HCT116 (cell line): ENCODE data around the gene TNS3. TPM values are rescaled to one million over a fixed set of nuclear protein-coding genes. Genes with fewer than 3 reads are reported as not detected.

ENCODE experiments used
- ATAC-seq: fragments of 200-7000 bp; cut with Tn5 transposase; 2 replicates; pipeline ENCODE4 v1.9.1; 2020; ENCODE audit warnings: mild to moderate bottlenecking, moderate library complexity
- BruUV-seq: library from RNA; stranded (reverse); fragments of 400-500 nt; replicated peaks from 2 replicates; lab custom pipeline; 2021; lab: Mats Ljungman, UMichigan
- CTCF ChIA-PET: fragments of 300-600 bp; sonication (Branson Sonifier 250); formaldehyde crosslinking; loops from one replicate; lab custom pipeline; 2021; ENCODE audit warnings: antibody characterized with exemption; lab: Charles Lee
- POLR2A ChIA-PET: fragments of 300-600, 350-600 bp; sonication (Branson Sonifier 250); formaldehyde crosslinking; loops from one replicate; lab custom pipeline; 2021; ENCODE audit warnings: antibody characterized with exemption; lab: Charles Lee
- RAD21 ChIA-PET, 2 experiments: fragments of 300-600 bp; sonication (Branson Sonifier 250); formaldehyde crosslinking; loops; one replicate each; lab custom pipeline; 2023; ENCODE audit warnings: low total read pairs in 2 of 2; ENCODE audit not compliant: uncharacterized antibody in 2 of 2, unreplicated experiment in 2 of 2, low non-redundant PET in 1 of 2; lab: Charles Lee
- DNase-seq: peaks from one replicate; pipeline ENCODE4 v3.0.0-alpha.2; 2010; ENCODE audit warnings: low read depth, low spot score
- H2AFZ ChIP-seq: fragments of 200-600 bp; shearing (Covaris generic), sonication (generic); 2 replicates; pipeline ENCODE4 v1.6.1; 2017; ENCODE audit warnings: low read depth, mixed run types, mixed read lengths, antibody characterized with exemption, low read length; ENCODE audit not compliant: poor library complexity, severe bottlenecking
- H3K27ac ChIP-seq: 2 replicates; pipeline ENCODE4 v1.5.1; 2012; ENCODE audit warnings: low read depth, low read length
- H3K27me3 ChIP-seq: fragments of 200-600 bp; sonication (generic); 2 replicates; pipeline ENCODE4 v1.6.1; 2016; ENCODE audit warnings: mixed run types, low read length, mixed read lengths; ENCODE audit not compliant: insufficient read depth
- H3K36me3 ChIP-seq, 2 experiments: fragments of 200-500 bp in 1 of 2; fragments of 200-600 bp in 1 of 2; sonication (Bioruptor generic) in 1 of 2; sonication (generic) in 1 of 2; 2 replicates each; pipeline versions ENCODE4 v1.5.1 to v1.6.1; 2014 to 2016; ENCODE audit warnings: low read length in 2 of 2, inconsistent platforms in 1 of 2, mixed read lengths in 1 of 2, mixed run types in 1 of 2; ENCODE audit not compliant: insufficient read depth in 2 of 2, control insufficient read depth in 1 of 2
- H3K4me1 ChIP-seq, 2 experiments: fragments of 200-600 bp in 1 of 2; sonication (generic) in 1 of 2; 2 replicates each; pipeline versions ENCODE4 v1.5.1 to v1.6.1; 2012 to 2017; ENCODE audit warnings: low read length in 2 of 2, inconsistent platforms in 1 of 2, mild to moderate bottlenecking in 1 of 2, mixed read lengths in 1 of 2, mixed run types in 1 of 2, moderate library complexity in 1 of 2; ENCODE audit not compliant: insufficient read depth in 2 of 2, control insufficient read depth in 1 of 2
- H3K4me2 ChIP-seq: fragments of 200-600 bp; sonication (generic); 2 replicates; pipeline ENCODE4 v1.6.1; 2017; ENCODE audit warnings: mixed run types, low read length, mixed read lengths
- H3K4me3 ChIP-seq, 2 experiments: fragments of 200-600 bp in 1 of 2; sonication (generic) in 1 of 2; replicated peaks in 1 of 2; 2 replicates each; pipeline ENCODE4 v1.5.1; 2011 to 2016; ENCODE audit warnings: low read length in 2 of 2, control low read depth in 1 of 2, low read depth in 1 of 2, mild to moderate bottlenecking in 1 of 2, mixed read lengths in 1 of 2, mixed run types in 1 of 2
- H3K79me2 ChIP-seq: fragments of 200-600 bp; sonication (generic); 2 replicates; pipeline ENCODE4 v1.6.1; 2017; ENCODE audit warnings: mild to moderate bottlenecking, mixed run types, low read length, moderate library complexity, mixed read lengths; ENCODE audit not compliant: insufficient read depth
- H3K9ac ChIP-seq: fragments of 200-600 bp; sonication (generic); 2 replicates; pipeline ENCODE4 v1.6.1; 2016; ENCODE audit warnings: low read length, mixed read lengths
- H3K9me2 ChIP-seq: fragments of 200-600 bp; sonication (generic), shearing (Covaris generic); 2 replicates; pipeline ENCODE4 v1.6.1; 2017; ENCODE audit warnings: mixed run types, mild to moderate bottlenecking, moderate library complexity; ENCODE audit not compliant: insufficient read depth
- H3K9me3 ChIP-seq, 2 experiments: fragments of 200-500 bp in 1 of 2; fragments of 200-600 bp in 1 of 2; sonication (Bioruptor generic) in 1 of 2; sonication (generic) in 1 of 2; 2 replicates each; pipeline ENCODE4 v1.6.1; 2014 to 2017; ENCODE audit warnings: low read length in 2 of 2, mixed read lengths in 2 of 2, inconsistent platforms in 1 of 2, low read depth in 1 of 2, mild to moderate bottlenecking in 1 of 2, mixed run types in 1 of 2, moderate library complexity in 1 of 2; ENCODE audit not compliant: control insufficient read depth in 1 of 2, insufficient read depth in 1 of 2
- H4K20me1 ChIP-seq: fragments of 200-600 bp; sonication (generic), shearing (Covaris generic); 2 replicates; pipeline ENCODE4 v1.6.1; 2017; ENCODE audit warnings: mixed run types, mild to moderate bottlenecking, moderate library complexity; ENCODE audit not compliant: insufficient read depth
- CBX3 ChIP-seq: IDR thresholded peaks from 2 replicates; pipeline ENCODE4 v1.6.1; 2012; ENCODE audit warnings: low read depth
- CEBPB ChIP-seq: IDR thresholded peaks from 2 replicates; pipeline ENCODE4 v1.6.1; 2012; ENCODE audit warnings: low read depth
- EGR1 ChIP-seq: IDR thresholded peaks from 2 replicates; pipeline ENCODE4 v1.6.1; 2012; ENCODE audit warnings: low read depth
- EZH2 ChIP-seq: fragments of 200-600 bp; sonication (generic); IDR thresholded peaks from 2 replicates; pipeline ENCODE4 v1.6.1; 2017; ENCODE audit warnings: antibody characterized with exemption, mixed run types
- EZH2phosphoT487 ChIP-seq: fragments of 200-600 bp; IDR thresholded peaks from 2 replicates; pipeline ENCODE4 v1.6.1; 2018; ENCODE audit warnings: antibody characterized with exemption, borderline replicate concordance
- FOSL1 ChIP-seq: IDR thresholded peaks from 2 replicates; pipeline ENCODE4 v1.6.1; 2012; ENCODE audit warnings: low read depth
- JUND ChIP-seq: IDR thresholded peaks from 2 replicates; pipeline ENCODE4 v1.6.1; 2012
- MAX ChIP-seq: IDR thresholded peaks from 2 replicates; pipeline ENCODE4 v1.6.1; 2012
- POLR2A ChIP-seq: IDR thresholded peaks from 2 replicates; pipeline ENCODE4 v1.7.0; 2011; ENCODE audit warnings: borderline replicate concordance; ENCODE audit not compliant: insufficient read depth, insufficient read length; ENCODE audit errors: extremely low read depth
- POLR2AphosphoS5 ChIP-seq: IDR thresholded peaks from 2 replicates; pipeline ENCODE4 v1.6.1; 2011; ENCODE audit warnings: mild to moderate bottlenecking, low read depth, low read length, moderate library complexity
- SIN3A ChIP-seq: IDR thresholded peaks from 2 replicates; pipeline ENCODE4 v1.6.1; 2012; ENCODE audit warnings: low read depth
- SP1 ChIP-seq: IDR thresholded peaks from 2 replicates; pipeline ENCODE4 v1.6.1; 2012; ENCODE audit warnings: low read depth
- SRF ChIP-seq: IDR thresholded peaks from 2 replicates; pipeline ENCODE4 v1.6.1; 2012; ENCODE audit warnings: low read depth
- ZFX ChIP-seq: fragments of 450-650 bp; IDR thresholded peaks from 2 replicates; pipeline ENCODE4 v1.6.1; 2017
- ZNF274 ChIP-seq: fragments of 200-500 bp; sonication (Bioruptor generic); IDR thresholded peaks from 2 replicates; pipeline ENCODE4 v1.6.1; 2014; ENCODE audit warnings: mild to moderate bottlenecking, low read depth, low read length, inconsistent platforms
- intact Hi-C: fragments of 100-400 bp; cut with micrococcal nuclease; formaldehyde crosslinking; loops from 2 replicates; pipeline ENCODE4 v1.10.0; 2022
- total RNA-seq: library from RNA; stranded (reverse); gene quantifications from one replicate; pipeline ENCODE4 v1.2.1, GENCODE V29; 2021; ENCODE audit not compliant: unreplicated experiment
- TF ChIP-seq, protein P1 (sequence below): IDR thresholded peaks from 2 replicates; pipeline ENCODE4 v1.6.1; 2012
- TF ChIP-seq, protein P2 (sequence below): IDR thresholded peaks from 2 replicates; pipeline ENCODE4 v1.6.1; 2012; ENCODE audit warnings: low read depth
- TF ChIP-seq, protein P3 (sequence below): IDR thresholded peaks from 2 replicates; pipeline ENCODE4 v1.6.1; 2011; ENCODE audit warnings: mild to moderate bottlenecking, low read length, moderate library complexity; ENCODE audit not compliant: insufficient replicate concordance; ENCODE audit errors: extremely low read depth

The TNS3 gene
- total RNA-seq, 1 experiment from 2014 or later = 9.1 TPM

- H4K20me1 ChIP-seq = no peaks in the 10 kb centered on the region
- BruUV-seq = no TSS peak
- H3K36me3 ChIP-seq = no peaks in the 10 kb centered on the region
- no peak overlapping the region for H3K9ac ChIP-seq
- ChIA-PET RAD21 (no interaction called here), CTCF (no interaction called here), POLR2A (no interaction called here)
- H3K4me2 ChIP-seq = peak overlapping the region; percentile 28
- peaks cover 3 to 12% of the 10 kb centered on the region in 2 experiments; a peak in 2 of 4 replicates for H3K4me1 ChIP-seq
- ATAC-seq (peak; percentile 49), DNase-seq (no peak)
- H3K9me2 ChIP-seq = no peaks in the 10 kb centered on the region
- H3K27me3 ChIP-seq = no peaks in the 10 kb centered on the region
- H2AFZ ChIP-seq = no peak overlapping the region
- TF ChIP-seq POLR2AphosphoS5 (no peak), EGR1 (no peak), SIN3A (no peak), ZFX (no peak), FOSL1 (no peak), CBX3 (no peak), POLR2A (no peak), EZH2phosphoT487 (no peak), CEBPB (no peak), ZNF274 (no peak), SP1 (no peak), SRF (no peak), JUND (no peak), EZH2 (no peak), MAX (no peak)
- TF ChIP-seq, protein P1, sequence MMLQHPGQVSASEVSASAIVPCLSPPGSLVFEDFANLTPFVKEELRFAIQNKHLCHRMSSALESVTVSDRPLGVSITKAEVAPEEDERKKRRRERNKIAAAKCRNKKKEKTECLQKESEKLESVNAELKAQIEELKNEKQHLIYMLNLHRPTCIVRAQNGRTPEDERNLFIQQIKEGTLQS = no peak
- TF ChIP-seq, protein P2, sequence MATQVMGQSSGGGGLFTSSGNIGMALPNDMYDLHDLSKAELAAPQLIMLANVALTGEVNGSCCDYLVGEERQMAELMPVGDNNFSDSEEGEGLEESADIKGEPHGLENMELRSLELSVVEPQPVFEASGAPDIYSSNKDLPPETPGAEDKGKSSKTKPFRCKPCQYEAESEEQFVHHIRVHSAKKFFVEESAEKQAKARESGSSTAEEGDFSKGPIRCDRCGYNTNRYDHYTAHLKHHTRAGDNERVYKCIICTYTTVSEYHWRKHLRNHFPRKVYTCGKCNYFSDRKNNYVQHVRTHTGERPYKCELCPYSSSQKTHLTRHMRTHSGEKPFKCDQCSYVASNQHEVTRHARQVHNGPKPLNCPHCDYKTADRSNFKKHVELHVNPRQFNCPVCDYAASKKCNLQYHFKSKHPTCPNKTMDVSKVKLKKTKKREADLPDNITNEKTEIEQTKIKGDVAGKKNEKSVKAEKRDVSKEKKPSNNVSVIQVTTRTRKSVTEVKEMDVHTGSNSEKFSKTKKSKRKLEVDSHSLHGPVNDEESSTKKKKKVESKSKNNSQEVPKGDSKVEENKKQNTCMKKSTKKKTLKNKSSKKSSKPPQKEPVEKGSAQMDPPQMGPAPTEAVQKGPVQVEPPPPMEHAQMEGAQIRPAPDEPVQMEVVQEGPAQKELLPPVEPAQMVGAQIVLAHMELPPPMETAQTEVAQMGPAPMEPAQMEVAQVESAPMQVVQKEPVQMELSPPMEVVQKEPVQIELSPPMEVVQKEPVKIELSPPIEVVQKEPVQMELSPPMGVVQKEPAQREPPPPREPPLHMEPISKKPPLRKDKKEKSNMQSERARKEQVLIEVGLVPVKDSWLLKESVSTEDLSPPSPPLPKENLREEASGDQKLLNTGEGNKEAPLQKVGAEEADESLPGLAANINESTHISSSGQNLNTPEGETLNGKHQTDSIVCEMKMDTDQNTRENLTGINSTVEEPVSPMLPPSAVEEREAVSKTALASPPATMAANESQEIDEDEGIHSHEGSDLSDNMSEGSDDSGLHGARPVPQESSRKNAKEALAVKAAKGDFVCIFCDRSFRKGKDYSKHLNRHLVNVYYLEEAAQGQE = no peak
- TF ChIP-seq, protein P3, sequence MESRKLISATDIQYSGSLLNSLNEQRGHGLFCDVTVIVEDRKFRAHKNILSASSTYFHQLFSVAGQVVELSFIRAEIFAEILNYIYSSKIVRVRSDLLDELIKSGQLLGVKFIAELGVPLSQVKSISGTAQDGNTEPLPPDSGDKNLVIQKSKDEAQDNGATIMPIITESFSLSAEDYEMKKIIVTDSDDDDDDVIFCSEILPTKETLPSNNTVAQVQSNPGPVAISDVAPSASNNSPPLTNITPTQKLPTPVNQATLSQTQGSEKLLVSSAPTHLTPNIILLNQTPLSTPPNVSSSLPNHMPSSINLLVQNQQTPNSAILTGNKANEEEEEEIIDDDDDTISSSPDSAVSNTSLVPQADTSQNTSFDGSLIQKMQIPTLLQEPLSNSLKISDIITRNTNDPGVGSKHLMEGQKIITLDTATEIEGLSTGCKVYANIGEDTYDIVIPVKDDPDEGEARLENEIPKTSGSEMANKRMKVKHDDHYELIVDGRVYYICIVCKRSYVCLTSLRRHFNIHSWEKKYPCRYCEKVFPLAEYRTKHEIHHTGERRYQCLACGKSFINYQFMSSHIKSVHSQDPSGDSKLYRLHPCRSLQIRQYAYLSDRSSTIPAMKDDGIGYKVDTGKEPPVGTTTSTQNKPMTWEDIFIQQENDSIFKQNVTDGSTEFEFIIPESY = no peak
- no peaks in the 10 kb centered on the region for H3K79me2 ChIP-seq
- no peak overlapping the region for H3K4me3 ChIP-seq
- no peaks in the 10 kb centered on the region for H3K9me3 ChIP-seq
- no peak overlapping the region for H3K27ac ChIP-seq
- intact Hi-C loops = no loop called here
Measured at GRCh38 chr7:47327698-47328391, 254.1 kb downstream of the TNS3 start.
